Colonic mucosa (tissue), 4 donors: Measurements from ENCODE around the gene SH3RF2. TPM values are rescaled to one million over a fixed set of nuclear protein-coding genes. Genes with fewer than 3 reads are reported as not detected.

ENCODE experiments used
- DNase-seq: peaks from one replicate; pipeline ENCODE4 v3.0.0-alpha.2; 2020
- H3K27ac ChIP-seq: fragments of 200-600 bp; one replicate; pipeline ENCODE4 v1.8.0; 2021
- H3K27me3 ChIP-seq: fragments of 200-600 bp; one replicate; pipeline ENCODE4 v1.8.0; 2021
- H3K36me3 ChIP-seq: fragments of 200-600 bp; one replicate; pipeline ENCODE4 v1.8.0; 2021
- H3K4me1 ChIP-seq: fragments of 200-600 bp; one replicate; pipeline ENCODE4 v1.8.0; 2021; ENCODE audit warnings: mild to moderate bottlenecking
- H3K4me3 ChIP-seq: fragments of 200-600 bp; one replicate; pipeline ENCODE4 v1.8.0; 2021
- H3K9ac ChIP-seq, 2 donors: one replicate each; pipeline ENCODE4 v1.7.0; 2013; ENCODE audit warnings: control low read depth in 2 of 2, low read depth in 2 of 2, low read length in 2 of 2
- H3K9me3 ChIP-seq: fragments of 200-600 bp; one replicate; pipeline ENCODE4 v1.8.0; 2021
- CTCF ChIP-seq: fragments of 200-600 bp; IDR thresholded peaks from one replicate; pipeline ENCODE4 v1.8.0; 2022; ENCODE audit warnings: antibody characterized with exemption, mild to moderate bottlenecking
- intact Hi-C: fragments of 100-400 bp; cut with DNase I; formaldehyde crosslinking; loops from one replicate; pipeline ENCODE4 v1.14.1; 2022
- total RNA-seq, 2 donors: library from RNA; stranded (reverse); fragmentation: NEBNext Ultra II Directional in 1 of 2; extraction: Animal tissue kit (Norgen Biotek cat#: 25700) in 1 of 2; gene quantifications; one replicate each; pipeline ENCODE4 v1.2.1, GENCODE V29; 2021
- donor health status: healthy.
- donor health status: DM: no; HTN: no; CAD: no.
- donor health status: DM: no; HTN: no; CAD: no.

SH3RF2 gene
- total RNA-seq, 2 donors from 2014 or later: 58.2 to 59.3 TPM

DNA sequence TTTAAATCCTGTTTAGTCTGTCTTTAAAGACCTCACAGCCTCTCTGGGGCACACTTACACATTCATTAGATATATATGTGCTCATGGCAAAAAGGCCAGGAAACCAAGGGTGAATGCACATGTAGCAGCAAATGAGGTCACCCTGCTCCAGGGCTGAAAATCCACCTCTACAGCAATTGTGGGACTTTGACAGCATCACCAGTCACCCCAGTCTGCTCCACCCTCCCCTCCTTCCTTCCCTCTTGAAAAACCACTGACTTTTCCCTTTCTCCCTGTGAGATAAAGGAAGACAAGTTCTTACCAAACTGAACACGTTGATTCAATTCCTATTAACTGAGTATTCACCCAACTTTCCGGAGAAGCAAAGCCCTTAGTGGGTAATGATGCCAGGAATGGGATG, 15.2 kb upstream of the SH3RF2 start:
- intact Hi-C loops: no loop called here

DNA sequence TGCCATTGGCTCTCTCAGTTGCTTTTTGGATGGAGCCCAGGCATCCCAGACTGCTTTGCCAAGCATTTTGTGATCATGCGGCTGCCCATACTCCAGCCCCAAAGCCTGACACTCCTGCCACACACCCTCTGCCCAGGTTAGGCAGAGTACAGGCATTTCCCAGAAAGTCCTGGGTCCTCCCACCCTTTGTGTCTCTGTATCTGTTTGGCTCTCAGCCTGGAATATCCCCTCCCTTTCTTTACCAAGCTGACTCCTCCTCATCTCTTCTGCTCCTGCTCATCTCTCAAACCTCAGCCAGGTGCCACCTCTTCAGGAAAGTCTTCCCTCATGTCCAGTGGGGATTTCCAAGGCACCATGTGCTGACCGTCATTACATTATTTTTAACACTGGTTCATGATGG, 14.3 kb upstream of the SH3RF2 start:
- Histone ChIP-seq H3K27ac (no peak overlapping the region), H3K36me3 (no peaks in the 10 kb centered on the region), H3K9me3 (no peaks in the 10 kb centered on the region), H3K27me3 (no peaks in the 10 kb centered on the region), H3K4me3 (no peak overlapping the region), H3K4me1 (no peaks in the 10 kb centered on the region), H3K9ac (no peak overlapping the region)
- intact Hi-C loops: no loop called here
- no peak for DNase-seq
- no peak for TF ChIP-seq CTCF

More for the DNA sequence above, 15.2 kb upstream of the SH3RF2 start:
- Histone ChIP-seq H3K36me3 (no peaks in the 10 kb centered on the region), H3K4me3 (no peak overlapping the region), H3K9me3 (no peaks in the 10 kb centered on the region), H3K4me1 (no peaks in the 10 kb centered on the region), H3K9ac (no peak overlapping the region), H3K27ac (no peak overlapping the region), H3K27me3 (no peaks in the 10 kb centered on the region)
- DNase-seq: no peak
- TF ChIP-seq CTCF: no peak

DNA sequence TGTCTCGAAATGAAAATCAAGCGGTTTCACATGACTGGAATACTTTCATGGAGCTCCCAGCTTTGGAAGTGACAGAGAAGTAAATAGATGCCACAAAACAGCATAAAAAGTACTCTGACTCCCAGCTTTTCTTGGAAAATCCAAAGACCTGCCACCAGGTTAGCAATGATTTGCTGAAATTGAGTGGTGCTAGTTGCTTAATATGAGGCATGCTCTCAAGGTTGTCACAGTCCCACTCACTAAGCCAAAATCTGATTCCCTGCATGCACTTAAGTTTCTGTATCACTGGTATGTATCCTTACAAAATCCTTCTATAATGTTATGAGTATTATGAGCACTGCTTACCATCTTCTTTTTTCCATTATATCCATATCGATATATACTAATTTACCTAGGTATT, 13.0 kb upstream of the SH3RF2 start:
- Histone ChIP-seq H3K27ac (no peak overlapping the region), H3K4me1 (no peaks in the 10 kb centered on the region), H3K4me3 (no peak overlapping the region), H3K9ac (no peak overlapping the region), H3K36me3 (no peaks in the 10 kb centered on the region), H3K27me3 (no peaks in the 10 kb centered on the region), H3K9me3 (no peaks in the 10 kb centered on the region)
- no peak for TF ChIP-seq CTCF
- intact Hi-C loops: no loop called here
- DNase-seq: no peak

DNA sequence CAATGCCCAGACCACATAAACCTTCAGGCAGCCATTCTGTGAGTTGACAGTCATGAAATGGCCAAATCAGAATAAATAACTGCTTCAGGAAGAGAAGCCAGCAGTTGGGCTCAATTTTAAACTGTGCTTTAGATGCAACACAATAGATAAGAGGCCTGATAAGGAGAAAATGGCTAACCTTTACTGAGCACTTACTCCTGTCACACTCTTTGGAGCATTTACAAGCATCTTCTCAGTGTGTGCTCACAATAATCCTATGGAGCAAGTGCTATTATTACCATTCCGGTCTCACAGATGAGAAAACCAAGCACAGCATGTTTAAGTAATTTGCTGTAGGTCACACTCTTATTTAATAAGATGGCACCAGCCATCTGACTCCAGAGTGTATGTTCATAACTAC, 11.5 kb upstream of the SH3RF2 start:
- Histone ChIP-seq H3K4me1 (no peaks in the 10 kb centered on the region), H3K27ac (no peak overlapping the region), H3K9me3 (no peaks in the 10 kb centered on the region), H3K4me3 (no peak overlapping the region), H3K9ac (no peak overlapping the region), H3K27me3 (no peaks in the 10 kb centered on the region), H3K36me3 (no peaks in the 10 kb centered on the region)
- no peak for DNase-seq
- TF ChIP-seq CTCF: no peak
- intact Hi-C loops: no loop called here

GRCh38 chr5:145925353-145925752, 11.0 kb upstream of the SH3RF2 start:
- Histone ChIP-seq H3K9me3 (no peaks in the 10 kb centered on the region), H3K4me3 (no peak overlapping the region), H3K9ac (no peak overlapping the region), H3K4me1 (no peaks in the 10 kb centered on the region), H3K36me3 (no peaks in the 10 kb centered on the region), H3K27me3 (no peaks in the 10 kb centered on the region), H3K27ac (no peak overlapping the region)
- no peak for DNase-seq
- TF ChIP-seq CTCF: no peak
- intact Hi-C loops: no loop called here

DNA sequence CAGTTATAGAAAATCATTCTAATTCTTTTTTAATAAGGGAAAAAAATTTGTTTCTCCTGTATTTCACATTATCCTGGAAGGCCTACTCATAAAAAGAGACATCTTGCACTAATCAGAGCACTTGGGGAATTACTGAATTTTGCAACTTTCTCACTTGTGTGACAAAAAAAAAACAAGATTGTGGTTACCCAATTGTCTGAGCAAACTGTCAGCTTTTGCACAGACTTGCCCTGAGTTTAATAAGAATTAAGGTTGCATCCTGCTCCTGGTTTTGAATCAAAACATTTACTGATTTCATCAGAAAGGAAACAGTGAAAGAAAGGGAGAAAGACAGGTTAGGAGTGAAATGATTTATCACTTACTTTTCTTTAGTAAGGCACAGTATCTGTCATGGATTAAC, 10.6 kb upstream of the SH3RF2 start:
- H3K36me3 ChIP-seq: no peaks in the 10 kb centered on the region
- H3K9me3 ChIP-seq: no peaks in the 10 kb centered on the region
- no peak for TF ChIP-seq CTCF
- H3K27ac ChIP-seq: no peak overlapping the region
- no peak overlapping the region for H3K9ac ChIP-seq
- H3K4me1 ChIP-seq: no peaks in the 10 kb centered on the region
- H3K4me3 ChIP-seq: no peak overlapping the region
- no peaks in the 10 kb centered on the region for H3K27me3 ChIP-seq
- no peak for DNase-seq
- intact Hi-C loops: no loop called here
